SHP77 treated with DMSO at 0.1 percent for 48 hours (cell line): Measurements from ENCODE around the gene NBPF19.
"Not testable (repeated sequence)": the region's sequence is repeated elsewhere in the genome, so short reads cannot be mapped to it uniquely, and the experiment has no call there.

Source experiments
- DNase-seq: peaks from one replicate; lab custom pipeline; 2025; lab: John Stamatoyannopoulos, UW

The NBPF19 gene, protein sequence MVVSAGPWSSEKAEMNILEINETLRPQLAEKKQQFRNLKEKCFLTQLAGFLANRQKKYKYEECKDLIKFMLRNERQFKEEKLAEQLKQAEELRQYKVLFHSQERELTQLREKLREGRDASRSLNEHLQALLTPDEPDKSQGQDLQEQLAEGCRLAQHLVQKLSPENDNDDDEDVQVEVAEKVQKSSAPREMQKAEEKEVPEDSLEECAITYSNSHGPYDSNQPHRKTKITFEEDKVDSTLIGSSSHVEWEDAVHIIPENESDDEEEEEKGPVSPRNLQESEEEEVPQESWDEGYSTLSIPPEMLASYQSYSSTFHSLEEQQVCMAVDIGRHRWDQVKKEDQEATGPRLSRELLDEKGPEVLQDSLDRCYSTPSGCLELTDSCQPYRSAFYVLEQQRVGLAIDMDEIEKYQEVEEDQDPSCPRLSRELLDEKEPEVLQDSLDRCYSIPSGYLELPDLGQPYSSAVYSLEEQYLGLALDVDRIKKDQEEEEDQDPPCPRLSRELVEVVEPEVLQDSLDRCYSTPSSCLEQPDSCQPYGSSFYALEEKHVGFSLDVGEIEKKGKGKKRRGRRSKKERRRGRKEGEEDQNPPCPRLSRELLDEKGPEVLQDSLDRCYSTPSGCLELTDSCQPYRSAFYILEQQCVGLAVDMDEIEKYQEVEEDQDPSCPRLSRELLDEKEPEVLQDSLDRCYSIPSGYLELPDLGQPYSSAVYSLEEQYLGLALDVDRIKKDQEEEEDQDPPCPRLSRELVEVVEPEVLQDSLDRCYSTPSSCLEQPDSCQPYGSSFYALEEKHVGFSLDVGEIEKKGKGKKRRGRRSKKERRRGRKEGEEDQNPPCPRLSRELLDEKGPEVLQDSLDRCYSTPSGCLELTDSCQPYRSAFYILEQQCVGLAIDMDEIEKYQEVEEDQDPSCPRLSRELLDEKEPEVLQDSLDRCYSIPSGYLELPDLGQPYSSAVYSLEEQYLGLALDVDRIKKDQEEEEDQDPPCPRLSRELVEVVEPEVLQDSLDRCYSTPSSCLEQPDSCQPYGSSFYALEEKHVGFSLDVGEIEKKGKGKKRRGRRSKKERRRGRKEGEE (N-terminal part only)

DNA sequence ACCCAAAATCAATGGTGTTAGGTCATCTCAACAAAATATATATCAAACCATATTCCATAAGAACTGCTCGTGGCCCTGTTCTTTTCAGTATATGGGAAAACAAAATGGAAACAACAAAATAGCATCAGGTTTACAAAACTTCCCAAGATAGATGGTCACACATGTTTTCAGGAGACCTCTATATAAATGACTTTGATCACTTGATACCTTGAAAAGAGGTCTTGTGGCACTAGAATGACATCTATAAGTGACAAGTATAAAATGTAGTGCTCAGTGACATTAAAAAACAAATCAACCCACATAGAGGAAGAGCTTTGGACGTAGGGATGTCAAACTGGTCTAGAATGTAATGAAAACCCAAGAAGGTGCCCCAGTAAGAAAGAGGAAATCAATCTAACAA lies at the start of gene NBPF19:
TSS of gene NBPF19 (plus strand) at position 301 of the 400 bp plus-strand sequence. CDS start 888 bp downstream, outside the sequence.
- not testable (repeated sequence) for DNase-seq

GRCh38 chr1:149428317-149428716 lies 46.5 kb upstream of the NBPF19 start:
- DNase-seq, result not testable (repeated sequence)

- not testable (repeated sequence) for DNase-seq
These were observed 29.4 kb upstream of the NBPF19 start for GRCh38 chr1:149445451-149445850.

DNA sequence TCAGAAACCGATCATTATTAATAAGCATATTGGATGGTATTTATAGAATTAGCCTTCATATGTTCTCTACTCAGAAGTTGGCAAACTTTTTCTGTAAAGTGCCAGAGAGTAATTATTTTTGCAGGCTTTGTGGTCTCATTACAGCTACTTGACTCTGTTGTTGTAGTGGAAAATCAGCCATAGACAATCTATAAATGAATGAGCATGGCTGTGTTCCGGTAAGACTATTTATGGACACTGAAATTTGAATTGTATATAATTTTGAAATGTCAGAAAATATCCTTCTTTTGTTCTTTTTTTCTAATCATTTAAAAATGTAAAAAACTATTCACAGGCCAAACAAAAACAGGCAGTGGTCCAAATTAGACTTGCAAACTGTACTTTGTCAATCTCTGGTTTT lies 22.6 kb upstream of the NBPF19 start:
- not testable (repeated sequence) for DNase-seq

- DNase-seq, result not testable (repeated sequence)
These were observed 22.2 kb upstream of the NBPF19 start for GRCh38 chr1:149452652-149453051.

- not testable (repeated sequence) for DNase-seq
These were observed 83.5 kb downstream of the NBPF19 start for GRCh38 chr1:149558350-149558825.

DNA sequence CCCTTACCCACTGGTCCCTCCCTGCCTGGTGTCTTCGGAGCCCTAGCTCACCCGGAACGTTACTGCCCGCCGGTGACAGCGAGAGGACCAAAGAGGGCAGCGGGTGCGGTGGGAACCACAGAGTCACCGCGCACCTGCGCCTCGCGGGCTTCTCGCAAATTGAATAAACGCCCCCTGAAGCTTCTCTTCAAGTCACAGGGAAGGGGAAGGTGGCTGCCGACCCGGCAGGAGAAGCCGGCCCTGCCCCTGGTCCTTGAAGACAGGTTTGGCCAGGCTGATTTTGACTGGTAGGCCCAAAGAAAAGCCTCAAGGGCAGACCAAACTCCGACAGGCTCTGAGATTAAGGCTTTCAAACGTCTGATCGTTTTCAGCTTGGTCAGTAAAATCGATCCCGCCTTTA lies 87.0 kb downstream of the NBPF19 start:
- not testable (repeated sequence) for DNase-seq

DNA sequence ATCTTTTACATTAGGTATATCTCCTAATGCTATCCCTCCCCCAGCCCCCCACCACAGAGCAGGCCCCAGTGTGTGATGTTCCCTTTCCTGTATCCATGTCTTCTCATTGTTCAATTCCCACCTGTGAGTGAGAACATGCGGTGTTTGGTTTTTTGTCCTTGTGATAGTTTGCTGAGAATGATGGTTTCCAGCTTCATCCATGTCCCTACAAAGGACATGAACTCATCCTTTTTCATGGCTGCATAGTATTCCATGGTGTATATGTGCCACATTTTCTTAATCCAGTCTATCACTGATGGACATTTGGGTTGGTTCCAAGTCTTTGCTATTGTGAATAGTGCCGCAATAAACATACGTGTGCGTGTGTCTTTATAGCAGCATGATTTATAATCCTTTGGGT lies 90.6 kb downstream of the NBPF19 start:
- DNase-seq, result not testable (repeated sequence)

DNA sequence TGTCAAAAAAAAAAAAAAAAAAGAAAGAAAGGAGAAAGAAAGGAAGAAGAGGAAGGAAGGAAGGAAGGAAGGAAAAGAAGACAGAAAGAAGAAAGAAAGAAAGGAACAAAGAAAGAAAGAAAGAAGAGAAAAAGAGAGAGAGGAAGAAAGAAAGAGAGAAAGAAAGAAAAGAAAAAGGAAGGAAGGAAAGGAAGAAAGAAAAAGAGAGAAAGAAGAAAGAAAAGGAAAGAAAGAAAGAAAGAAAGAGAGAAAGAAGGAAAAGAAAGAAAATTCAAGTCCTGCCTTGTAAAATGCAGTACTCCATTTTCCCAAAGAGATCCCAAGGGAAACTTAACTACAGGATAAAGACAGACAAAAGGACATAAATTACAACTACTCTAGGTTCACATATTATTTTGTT lies 97.9 kb downstream of the NBPF19 start:
- DNase-seq, result not testable (repeated sequence)

GRCh38 chr1:149585592-149585991 lies 110.7 kb downstream of the NBPF19 start:
- DNase-seq, result peak; percentile 39
